H1 (cell line): ENCODE measurements around the gene MVD. TPM values are rescaled to one million over a fixed set of nuclear protein-coding genes. Genes with fewer than 3 reads are reported as not detected.
A peak's percentile ranks its signal among the peaks of the same experiment; 100 is the strongest.

Experiments used
- CTCF ChIA-PET: fragments of 300-600 bp; sonication (Branson Sonifier 250); formaldehyde crosslinking; loops from one replicate; lab custom pipeline; 2021; ENCODE audit not compliant: partially characterized antibody; lab: Charles Lee
- POLR2A ChIA-PET: fragments of 300-600 bp; sonication (Branson Sonifier 250); formaldehyde crosslinking; loops from one replicate; lab custom pipeline; 2021; ENCODE audit warnings: inconsistent platforms; ENCODE audit not compliant: partially characterized antibody; lab: Charles Lee
- DNase-seq, 2 experiments: peaks; one replicate each; pipeline versions ENCODE4 v3.0.0 to v3.0.0-alpha.2; 2010 to 2022; ENCODE audit warnings: low spot score in 2 of 2, low read depth in 1 of 2, mixed read lengths in 1 of 2
- FAIRE-seq: peaks from 2 replicates; lab custom pipeline; 2011; peaks lifted over from hg19 to GRCh38; lab: Jason Lieb, UNC
- H2AFZ ChIP-seq: 2 replicates; pipeline ENCODE4 v1.8.1; 2012; ENCODE audit warnings: low read length, inconsistent platforms
- H2AK5ac ChIP-seq: 2 replicates; pipeline ENCODE4 v1.6.1; 2013; ENCODE audit warnings: low read depth, low read length
- H2BK120ac ChIP-seq: replicated peaks from 2 replicates; pipeline ENCODE3; 2013; ENCODE audit warnings: low read depth, low read length, inconsistent platforms
- H2BK12ac ChIP-seq: 2 replicates; pipeline ENCODE4 v1.6.1; 2013; ENCODE audit warnings: low read depth, low read length
- H2BK15ac ChIP-seq: 2 replicates; pipeline ENCODE4 v1.6.1; 2013; ENCODE audit warnings: low read length
- H2BK20ac ChIP-seq: 2 replicates; pipeline ENCODE4 v1.6.1; 2013; ENCODE audit warnings: low read length
- H2BK5ac ChIP-seq: 2 replicates; pipeline ENCODE4 v1.6.1; 2013; ENCODE audit warnings: low read depth, low read length
- H3K14ac ChIP-seq: 2 replicates; pipeline ENCODE4 v1.6.1; 2013; ENCODE audit warnings: inconsistent platforms; ENCODE audit not compliant: insufficient read length
- H3K18ac ChIP-seq: 2 replicates; pipeline ENCODE4 v1.6.1; 2013; ENCODE audit warnings: low read length; ENCODE audit errors: extremely low read depth
- H3K23ac ChIP-seq: 2 replicates; pipeline ENCODE4 v1.6.1; 2013; ENCODE audit warnings: inconsistent platforms; ENCODE audit not compliant: insufficient read length
- H3K23me2 ChIP-seq: 2 replicates; pipeline ENCODE4 v1.6.1; 2013; ENCODE audit warnings: low read depth, low read length
- H3K27ac ChIP-seq: 2 replicates; pipeline ENCODE4 v1.6.1; 2011; ENCODE audit warnings: low read depth, low read length, inconsistent platforms
- H3K27me3 ChIP-seq, 4 experiments: replicated peaks in 1 of 4; 1 replicate in 1 of 4; 2 replicates in 3 of 4; pipeline versions ENCODE4 v1.6.1 to v1.8.1; 2011 to 2013; ENCODE audit warnings: low read length in 3 of 4, mild to moderate bottlenecking in 3 of 4, inconsistent platforms in 2 of 4, mixed read lengths in 2 of 4, moderate library complexity in 1 of 4; ENCODE audit not compliant: control insufficient read depth in 3 of 4, insufficient read depth in 3 of 4; ENCODE audit errors: extremely low read depth in 1 of 4
- H3K36me3 ChIP-seq, 4 experiments: 2 replicates each; pipeline versions ENCODE4 v1.6.1 to v1.8.1; 2011 to 2013; ENCODE audit warnings: mild to moderate bottlenecking in 4 of 4, low read length in 3 of 4, moderate library complexity in 2 of 4, control low read depth in 1 of 4, inconsistent platforms in 1 of 4; ENCODE audit not compliant: insufficient read depth in 4 of 4, control insufficient read depth in 2 of 4
- H3K4ac ChIP-seq: replicated peaks from 2 replicates; pipeline ENCODE3; 2013; ENCODE audit warnings: low read length, low read depth, mixed read lengths, inconsistent platforms; ENCODE audit not compliant: insufficient read length
- H3K4me1 ChIP-seq, 4 experiments: replicated peaks in 1 of 4; 1 replicate in 1 of 4; 2 replicates in 3 of 4; pipeline versions ENCODE4 v1.6.1 to v1.8.1; 2011 to 2013; ENCODE audit warnings: low read length in 3 of 4, inconsistent platforms in 2 of 4, mixed read lengths in 1 of 4; ENCODE audit not compliant: insufficient read depth in 4 of 4, control insufficient read depth in 3 of 4
- H3K4me2 ChIP-seq, 2 experiments: 2 replicates each; pipeline versions ENCODE4 v1.6.1 to v1.8.1; 2011 to 2013; ENCODE audit warnings: low read depth in 2 of 2, low read length in 2 of 2, control low read depth in 1 of 2, inconsistent platforms in 1 of 2, mild to moderate bottlenecking in 1 of 2; ENCODE audit not compliant: insufficient read depth in 1 of 2
- H3K4me3 ChIP-seq, 4 experiments: fragments of 200-600, 300-600 bp in 1 of 4; sonication (generic), shearing (Covaris generic), sonication (Bioruptor Twin) in 1 of 4; 2 replicates each; pipeline versions ENCODE4 v1.5.1 to v1.8.1; 2011 to 2016; ENCODE audit warnings: low read length in 4 of 4, low read depth in 3 of 4, control low read depth in 2 of 4, inconsistent platforms in 2 of 4, mild to moderate bottlenecking in 2 of 4, mixed read lengths in 1 of 4, moderate library complexity in 1 of 4; ENCODE audit not compliant: insufficient read depth in 2 of 4; ENCODE audit errors: extremely low read depth in 1 of 4
- H3K56ac ChIP-seq: replicated peaks from 2 replicates; pipeline ENCODE3; 2013; ENCODE audit warnings: low read depth, mild to moderate bottlenecking, mixed read lengths, low read length, inconsistent platforms; ENCODE audit not compliant: insufficient read length
- H3K79me1 ChIP-seq: 2 replicates; pipeline ENCODE4 v1.6.1; 2013; ENCODE audit warnings: low read depth, low read length, control low read depth
- H3K79me2 ChIP-seq, 2 experiments: 2 replicates each; pipeline versions ENCODE4 v1.6.1 to v1.8.1; 2012 to 2013; ENCODE audit warnings: low read length in 2 of 2, mild to moderate bottlenecking in 2 of 2, inconsistent platforms in 1 of 2; ENCODE audit not compliant: insufficient read depth in 2 of 2, control insufficient read depth in 1 of 2
- H3K9ac ChIP-seq, 4 experiments: replicated peaks in 1 of 4; 1 replicate in 1 of 4; 2 replicates in 3 of 4; pipeline versions ENCODE4 v1.6.1 to v1.8.1; 2011 to 2013; ENCODE audit warnings: low read depth in 3 of 4, low read length in 3 of 4, control low read depth in 2 of 4, mild to moderate bottlenecking in 2 of 4, moderate library complexity in 2 of 4, inconsistent platforms in 1 of 4; ENCODE audit errors: extremely low read depth in 1 of 4
- H3K9me3 ChIP-seq, 2 experiments: 2 replicates each; pipeline versions ENCODE4 v1.6.1 to v1.8.1; 2012 to 2013; ENCODE audit warnings: mild to moderate bottlenecking in 2 of 2, moderate library complexity in 2 of 2, control low read depth in 1 of 2, inconsistent platforms in 1 of 2, low read depth in 1 of 2, low read length in 1 of 2, mixed read lengths in 1 of 2; ENCODE audit not compliant: insufficient read depth in 2 of 2
- H4K20me1 ChIP-seq, 2 experiments: replicated peaks in 1 of 2; 2 replicates each; pipeline versions ENCODE3 to v1.8.1; 2011 to 2013; ENCODE audit warnings: inconsistent platforms in 2 of 2, low read length in 2 of 2, mild to moderate bottlenecking in 1 of 2; ENCODE audit not compliant: insufficient read depth in 2 of 2, control insufficient read depth in 1 of 2
- H4K5ac ChIP-seq: 2 replicates; pipeline ENCODE4 v1.6.1; 2013; ENCODE audit warnings: low read length, low read depth, mixed read lengths, inconsistent platforms; ENCODE audit not compliant: insufficient read length
- H4K8ac ChIP-seq: 2 replicates; pipeline ENCODE4 v1.8.0; 2013; ENCODE audit warnings: mild to moderate bottlenecking, moderate library complexity, low read length, inconsistent platforms; ENCODE audit not compliant: insufficient read depth; ENCODE audit errors: extremely low read depth
- H4K91ac ChIP-seq: replicated peaks from 2 replicates; pipeline ENCODE3; 2013; ENCODE audit warnings: low read length, mixed read lengths, inconsistent platforms; ENCODE audit not compliant: insufficient read length
- EZH2 ChIP-seq: fragments of 200-600 bp; sonication (generic); IDR thresholded peaks from 2 replicates; pipeline ENCODE4 v1.7.1; 2012; ENCODE audit warnings: low read depth, mild to moderate bottlenecking, moderate library complexity, low read length, inconsistent platforms; ENCODE audit not compliant: severe bottlenecking
- SUZ12 ChIP-seq: fragments of 200-600 bp; sonication (generic); IDR thresholded peaks from 2 replicates; pipeline ENCODE4 v1.6.1; 2012; ENCODE audit warnings: mild to moderate bottlenecking, inconsistent platforms, low read length, moderate library complexity, mixed read lengths
- WGBS, 2 experiments: shearing (Covaris generic) in 1 of 2; methylation state at CpG; one replicate each; pipeline versions ENCODE4 v1.1.6 to v1.1.7; 2013 to 2015; ENCODE audit warnings: low lambda C conversion rate in 2 of 2, mixed read lengths in 2 of 2, inconsistent platforms in 1 of 2, low coverage in 1 of 2, missing lambda C conversion rate in 1 of 2; ENCODE audit not compliant: insufficient replicate concordance in 2 of 2, insufficient coverage in 1 of 2, insufficient read length in 1 of 2; ENCODE audit errors: extremely low coverage in 1 of 2, missing lambda C conversion rate in 1 of 2; 5-methylcytosine and 5-hydroxymethylcytosine counted together
- polyA plus RNA-seq, 7 experiments: library from polyadenylated mRNA; depleted of rRNA in 3 of 7; stranded (reverse) in 5 of 7; unstranded in 2 of 7; fragments of >200 nt in 5 of 7; fragments of 200-250 nt in 2 of 7; gene quantifications; 1 replicate in 5 of 7; 2 replicates in 1 of 7; 4 replicates in 1 of 7; pipeline versions ENCODE4 v1.2.1 to v1.2.3, GENCODE V29; 2011 to 2013; ENCODE audit warnings: missing spikeins in 2 of 7, mixed read lengths in 2 of 7
- total RNA-seq: library from RNA; stranded (reverse); fragmentation: NEBNext Ultra II Directional; extraction: Animal tissue kit (Norgen Biotek cat#: 25700); gene quantifications from 2 replicates; pipeline ENCODE4 v1.2.1, GENCODE V29; 2021

The MVD gene
- total and polyA plus RNA-seq, 2 of the 8 experiments (the other 6 are each of a cell fraction or from before 2014, with no cell fraction given), result 47.2 to 77.3 TPM

DNA sequence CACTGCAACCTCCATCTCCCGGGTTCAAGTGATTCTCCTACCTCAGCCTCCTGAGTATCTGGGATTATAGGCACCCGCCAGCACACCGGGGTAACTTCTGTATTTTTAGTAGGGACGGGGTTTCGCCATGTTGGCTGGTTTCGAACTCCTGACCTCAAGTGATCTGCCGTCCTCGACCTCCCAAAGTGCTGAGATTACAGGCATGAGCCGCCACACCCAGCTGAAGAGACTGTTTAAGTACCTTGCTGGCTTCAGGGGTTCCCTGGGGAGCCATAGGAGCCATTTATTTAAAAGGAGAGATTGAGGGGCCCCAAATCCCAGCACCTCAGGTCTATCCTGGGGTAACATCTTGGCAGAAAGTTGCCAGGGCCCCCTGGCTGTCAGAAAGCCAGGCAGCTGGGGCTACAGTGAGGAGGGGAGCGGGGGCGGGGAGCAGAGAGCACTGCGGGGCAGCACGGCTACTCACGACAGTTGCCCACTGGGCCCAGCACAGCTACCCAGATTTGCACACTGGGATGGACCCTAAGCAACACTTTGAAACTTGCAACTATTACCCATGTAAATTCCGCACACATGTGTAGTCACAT lies 21.8 kb upstream of the MVD start:
- Histone ChIP-seq H3K36me3 (no peaks in the 10 kb centered on the region), H3K4me3 (peak overlapping the region in 3 of 4 experiments; percentile 61 to 77 (median 69); a peak in 5 of 8 replicates), H4K20me1 (peaks cover 0 to 2% of the 10 kb centered on the region in 2 experiments), H4K91ac (no peak overlapping the region), H2AK5ac (0 out of 2 replicates have a peak overlapping the region, but pooled peaks have one; percentile 6), H2BK12ac (no peak overlapping the region), H3K18ac (no peak overlapping the region), H3K79me1 (no peaks in the 10 kb centered on the region), H3K4me2 (peak overlapping the region; percentile 69 to 95), H2BK15ac (peak overlapping the region; percentile 94; the same call in 1 of the 2 replicates), H3K56ac (no peak overlapping the region), H2BK5ac (no peak overlapping the region), H3K27ac (no peak overlapping the region), H3K14ac (no peak overlapping the region), H3K9ac (no peak overlapping the region), H3K23ac (no peak overlapping the region), H3K23me2 (peaks cover 13% of the 10 kb centered on the region; the same call in 1 of the 2 replicates), H2BK120ac (no peak overlapping the region), H2BK20ac (no peak overlapping the region), H4K8ac (no peak overlapping the region; the same call in 1 of the 2 replicates), H4K5ac (no peak overlapping the region), H3K9me3 (no peaks in the 10 kb centered on the region), H3K27me3 (peaks cover 0 to 12% (median 9%) of the 10 kb centered on the region in 4 experiments; a peak in 3 of 7 replicates), H3K4ac (no peak overlapping the region), H3K79me2 (no peaks in the 10 kb centered on the region), H2AFZ (no peak overlapping the region), H3K4me1 (peaks cover 0 to 8% (median 6%) of the 10 kb centered on the region in 4 experiments; a peak in 6 of 7 replicates)
- DNase-seq, result no peak
- 75% methylated on average over 15 of the region's 15 CpGs; no CpG with 5 or more reads in 1 of the 2 experiments for WGBS, 2 experiments
- ChIA-PET POLR2A (interaction anchor here (1.0 to 1.8 kb wide), 5 partner anchors 9 to 40 kb away, joined by 3 to 5 read pairs (median 4); partner anchors contain the start of genes CTU2, MVD and RNF166), CTCF (interaction anchor here (0.8 to 5.7 kb wide), 16 partner anchors 9 to 206 kb away, joined by 3 to 87 read pairs (median 5); no protein-coding TSS in a partner anchor)
- no peak for TF ChIP-seq SUZ12
- peak; percentile 11 for TF ChIP-seq EZH2
- no peak for FAIRE-seq
